Mammary epithelial cell (primary cell): ENCODE measurements around the gene TRIM63.

Experiments
- CTCF ChIP-seq, 2 donors: IDR thresholded peaks in 1 of 2; conservative IDR thresholded peaks in 1 of 2; 2 replicates each; pipeline ENCODE4 v1.5.1; 2011 to 2012; ENCODE audit warnings: inconsistent platforms in 2 of 2, low read length in 2 of 2, mild to moderate bottlenecking in 2 of 2, control low read depth in 1 of 2, low read depth in 1 of 2; ENCODE audit not compliant: insufficient read depth in 1 of 2; ENCODE audit errors: extremely low read depth in 1 of 2
- EZH2 ChIP-seq: IDR thresholded peaks from 2 replicates; pipeline ENCODE4 v1.6.1; 2012; ENCODE audit warnings: low read length, inconsistent platforms, borderline replicate concordance

- TF ChIP-seq CTCF (conservative IDR thresholded peaks at IDR 0.05 in 1 of 2, IDR thresholded peaks at IDR 0.05 in 1 of 2; ENCODE audit: extremely low read depth in 1 of 2, insufficient read depth in 1 of 2, low read depth in 1 of 2, low read length in 2 of 2) (no peak), EZH2 (no peak)
These were observed 14.6 kb upstream of the TRIM63 start for GRCh38 chr1:26082020-26082350.
